GM21367 (cell line): ENCODE measurements around the gene TBCD.
"Not testable (repeated sequence)": the region's sequence is repeated elsewhere in the genome, so short reads cannot be mapped to it uniquely, and the experiment has no call there.

Experiments
- ATAC-seq: cut with Tn5 transposase; IDR thresholded peaks from one replicate; pipeline ENCODE4 v1.9.1; 2021; ENCODE audit not compliant: unreplicated experiment

The TBCD gene

DNA sequence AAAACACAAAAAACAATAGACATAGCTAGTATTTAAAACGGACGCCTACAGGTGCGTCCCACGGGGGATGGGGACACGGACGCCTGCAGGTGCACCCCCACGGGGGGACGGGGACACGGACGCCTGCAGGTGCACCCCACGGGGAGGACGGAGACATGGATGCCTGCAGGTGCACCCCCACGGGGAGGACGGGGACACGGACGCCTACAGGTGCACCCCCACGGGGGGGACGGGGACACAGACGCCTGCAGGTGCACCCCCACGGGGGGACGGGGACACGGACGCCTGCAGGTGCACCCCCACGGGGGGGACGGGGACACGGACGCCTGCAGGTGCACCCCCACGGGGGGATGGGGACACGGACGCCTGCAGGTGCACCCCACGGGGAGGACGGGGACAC lies 212.6 kb downstream of the TBCD start:
- ATAC-seq = not testable (repeated sequence)

DNA sequence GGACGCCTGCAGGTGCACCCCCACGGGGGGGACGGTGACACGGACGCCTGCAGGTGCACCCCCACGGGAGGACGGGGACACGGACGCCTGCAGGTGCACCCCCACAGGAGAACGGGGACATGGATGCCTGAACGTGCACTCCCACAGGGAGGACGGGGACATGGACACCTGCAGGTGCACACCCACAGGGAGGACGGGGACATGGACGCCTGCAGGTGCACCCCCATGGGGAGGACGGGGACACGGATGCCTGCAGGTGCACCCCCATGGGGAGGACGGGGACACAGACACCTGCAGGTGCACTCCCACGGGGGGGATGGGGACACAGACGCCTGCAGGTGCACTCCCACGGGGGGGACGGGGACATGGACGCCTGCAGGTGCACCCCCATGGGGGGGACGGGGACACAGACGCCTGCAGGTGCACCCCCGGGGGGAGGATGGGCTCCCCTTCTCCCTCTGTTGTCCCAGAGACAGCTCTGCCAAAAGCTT lies 213.0 kb downstream of the TBCD start:
- ATAC-seq = no peak

DNA sequence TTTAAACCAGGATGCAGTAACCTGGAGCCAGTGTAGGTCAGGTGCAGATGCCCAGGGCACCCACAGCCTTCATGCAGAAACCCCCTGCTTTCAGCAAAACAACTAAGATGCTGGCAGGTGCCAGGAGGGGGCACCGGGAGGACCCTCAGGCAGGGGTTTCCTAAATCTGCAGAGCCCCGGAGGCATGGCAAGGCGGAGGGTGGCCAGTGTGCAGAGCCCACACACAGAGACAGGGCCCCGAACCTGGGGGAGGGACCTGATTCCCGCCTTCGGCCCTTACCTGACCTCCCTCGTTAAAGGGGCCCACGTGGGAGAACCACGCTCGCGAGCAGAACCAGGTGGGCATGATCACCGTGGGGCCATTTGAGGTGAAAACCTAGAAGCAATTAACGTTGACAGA lies 213.5 kb downstream of the TBCD start:
- no peak for ATAC-seq

DNA sequence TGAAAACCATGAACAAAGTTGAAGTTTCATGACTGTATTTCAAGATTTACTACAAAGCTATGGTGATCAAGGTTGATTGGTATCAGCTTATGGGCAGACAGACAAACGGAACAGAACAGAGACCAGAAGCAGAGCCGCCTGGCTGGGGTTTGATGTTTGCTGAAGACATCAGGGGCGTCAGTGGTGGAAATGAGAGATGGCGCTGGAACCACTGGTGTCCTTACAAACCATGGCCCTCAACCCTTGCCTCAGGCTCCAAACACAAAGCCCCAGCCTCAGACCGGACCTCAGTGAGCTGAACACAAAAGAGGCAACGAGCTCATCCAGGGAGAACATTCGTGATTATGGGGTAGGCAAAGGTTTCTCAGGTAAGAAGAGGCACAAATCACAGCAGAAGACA lies 214.6 kb downstream of the TBCD start:
- no peak for ATAC-seq

DNA sequence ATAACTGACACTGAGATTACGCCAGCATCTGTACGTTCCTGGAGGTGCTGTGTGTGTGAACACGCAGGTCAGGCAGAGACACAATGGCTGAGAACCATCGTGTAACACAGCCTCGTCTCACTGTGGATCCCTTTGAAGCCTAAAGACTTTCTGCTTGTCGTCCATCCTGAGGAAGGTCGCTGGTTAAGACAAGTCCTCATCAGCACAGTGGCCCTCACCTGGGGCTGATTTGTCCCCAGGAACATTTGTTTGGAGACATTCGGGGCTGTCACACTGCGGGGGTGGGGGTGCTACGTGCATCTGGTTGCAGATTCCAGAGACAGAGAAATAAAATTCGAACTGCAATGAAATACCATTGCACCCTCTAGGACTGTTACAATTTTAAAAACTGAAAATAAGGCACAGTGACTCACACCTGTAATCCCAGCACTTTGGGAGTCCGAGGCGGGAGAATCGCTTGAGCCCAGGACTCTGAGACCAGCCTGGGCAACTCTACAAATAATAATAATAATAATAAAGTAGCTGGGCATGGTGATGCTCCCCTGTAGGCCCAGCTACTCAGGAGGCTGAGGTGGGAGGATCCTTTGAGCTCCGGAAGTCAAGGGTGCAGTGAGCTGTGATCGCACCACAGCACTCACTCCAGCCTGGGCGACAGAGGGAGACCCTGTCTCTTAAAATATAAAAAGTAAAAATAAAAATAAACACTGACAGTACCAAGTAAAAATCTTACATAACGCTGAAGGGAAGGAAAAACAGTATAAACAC lies 215.6 kb downstream of the TBCD start:
- no peak for ATAC-seq

DNA sequence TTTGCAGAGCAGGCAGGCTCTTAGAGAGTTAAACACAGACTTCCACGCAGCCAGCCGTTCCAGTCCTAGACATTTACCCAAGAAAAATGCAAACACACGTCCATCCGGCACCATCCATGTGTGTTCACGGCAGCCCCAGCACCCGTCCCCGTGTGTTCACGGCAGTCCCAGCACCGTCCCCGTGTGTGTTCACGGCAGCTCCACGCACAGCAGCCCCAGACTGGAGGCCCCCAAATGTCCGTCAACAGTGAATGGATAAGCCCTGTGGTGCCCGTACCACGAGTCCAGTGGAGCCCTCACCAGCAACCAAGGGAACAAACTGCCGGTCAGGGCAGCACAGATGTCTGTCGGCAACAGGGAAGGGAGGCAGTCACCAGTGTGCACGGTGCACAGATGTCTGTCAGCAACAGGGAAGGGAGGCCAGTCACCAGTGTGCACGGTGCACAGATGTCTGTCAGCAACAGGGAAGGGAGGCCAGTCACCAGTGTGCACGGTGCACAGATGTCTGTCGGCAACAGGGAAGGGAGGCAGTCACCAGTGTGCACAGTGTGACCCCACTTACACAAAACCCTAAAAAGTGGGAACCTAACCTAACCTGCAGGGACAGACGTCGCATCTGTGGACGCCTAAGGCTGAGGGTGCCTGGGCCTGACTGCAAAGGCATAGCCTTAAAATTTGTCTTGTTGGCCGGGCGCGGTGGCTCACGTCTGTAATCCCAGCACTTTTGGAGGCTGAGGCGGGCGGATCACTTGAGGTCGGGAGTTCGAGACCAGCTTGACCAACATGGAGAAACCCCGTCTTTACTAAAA lies 216.4 kb downstream of the TBCD start:
- not testable (repeated sequence) for ATAC-seq

DNA sequence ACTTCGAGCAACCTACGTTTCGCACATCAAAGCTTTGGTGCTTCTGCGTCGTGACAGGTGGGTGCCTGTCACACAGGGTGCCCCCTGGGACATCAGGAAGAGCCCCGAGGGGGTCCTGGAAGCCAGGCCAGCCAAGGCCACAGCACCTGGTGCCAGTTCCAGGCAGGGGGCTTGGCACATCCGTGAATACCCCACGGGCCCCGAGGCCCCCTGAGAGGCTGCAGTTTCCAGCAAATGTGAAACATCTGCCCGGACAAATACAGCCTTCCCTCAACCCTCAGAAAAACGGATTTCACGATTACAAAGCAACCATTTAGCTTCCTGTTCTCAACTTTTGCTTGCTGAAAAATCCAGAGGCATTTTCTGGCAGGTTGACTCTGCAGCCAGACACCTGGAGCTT lies 218.2 kb downstream of the TBCD start:
- no peak for ATAC-seq

DNA sequence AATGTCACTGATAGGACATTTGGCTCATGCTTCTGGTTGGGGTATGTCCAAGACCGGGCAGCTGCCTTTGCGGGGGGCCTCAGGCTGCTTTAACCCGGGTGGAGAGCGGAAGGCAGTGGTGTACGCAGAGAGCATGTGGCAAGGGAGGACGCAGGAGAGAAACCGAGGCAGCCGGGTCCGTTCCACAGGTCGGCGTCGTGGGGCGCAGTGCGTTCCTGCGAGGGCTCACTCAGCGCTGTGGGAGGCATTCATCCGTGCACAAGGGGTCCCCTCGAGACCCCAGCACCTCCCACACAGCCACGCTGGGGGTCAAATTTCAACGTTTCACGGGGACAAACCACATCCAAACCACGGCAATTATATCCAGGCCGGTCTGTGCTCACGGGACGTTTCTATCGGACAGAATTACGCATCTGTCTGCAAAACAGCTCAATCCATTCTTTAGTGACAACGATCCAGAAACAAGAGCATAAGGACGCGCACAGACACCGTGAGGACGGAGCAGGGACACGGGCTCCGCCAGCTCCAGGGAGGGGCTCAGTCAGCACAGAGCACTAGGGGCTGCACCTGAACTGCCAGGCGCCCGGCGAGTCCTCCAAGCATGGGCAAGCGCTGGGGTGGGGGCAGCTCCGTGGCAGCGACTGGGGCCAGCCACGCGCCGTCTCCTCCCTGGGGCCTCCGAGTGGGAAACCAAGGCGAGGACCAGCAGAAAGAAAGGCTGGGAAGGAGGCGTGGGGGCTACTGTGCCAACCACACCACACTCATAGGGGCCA lies 219.1 kb downstream of the TBCD start:
- ATAC-seq = no peak

DNA sequence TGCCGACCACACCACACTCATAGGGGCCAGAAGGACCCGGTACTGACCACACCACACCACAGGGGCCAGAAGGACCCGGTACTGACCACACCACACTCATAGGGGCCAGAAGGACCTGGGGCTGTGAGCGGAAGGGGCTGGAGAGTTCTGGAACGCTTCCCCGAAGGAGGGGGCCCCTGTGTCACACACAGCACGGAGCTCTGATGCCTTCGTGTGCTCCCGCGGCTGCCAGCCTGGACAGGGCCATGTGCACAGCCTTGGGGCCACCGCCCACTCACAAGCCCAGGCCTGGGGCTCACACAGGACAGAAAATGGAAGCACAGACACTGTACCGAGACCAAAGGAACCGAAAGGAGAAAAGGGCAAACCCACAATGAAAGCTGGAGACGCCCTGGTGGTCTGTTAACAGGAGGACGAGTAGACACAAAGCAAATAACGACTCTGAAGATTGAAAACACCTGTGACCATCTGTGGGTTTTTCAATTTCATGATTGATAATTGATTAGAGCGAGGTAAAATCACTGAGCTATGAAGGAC lies 221.0 kb downstream of the TBCD start:
- ATAC-seq = no peak

DNA sequence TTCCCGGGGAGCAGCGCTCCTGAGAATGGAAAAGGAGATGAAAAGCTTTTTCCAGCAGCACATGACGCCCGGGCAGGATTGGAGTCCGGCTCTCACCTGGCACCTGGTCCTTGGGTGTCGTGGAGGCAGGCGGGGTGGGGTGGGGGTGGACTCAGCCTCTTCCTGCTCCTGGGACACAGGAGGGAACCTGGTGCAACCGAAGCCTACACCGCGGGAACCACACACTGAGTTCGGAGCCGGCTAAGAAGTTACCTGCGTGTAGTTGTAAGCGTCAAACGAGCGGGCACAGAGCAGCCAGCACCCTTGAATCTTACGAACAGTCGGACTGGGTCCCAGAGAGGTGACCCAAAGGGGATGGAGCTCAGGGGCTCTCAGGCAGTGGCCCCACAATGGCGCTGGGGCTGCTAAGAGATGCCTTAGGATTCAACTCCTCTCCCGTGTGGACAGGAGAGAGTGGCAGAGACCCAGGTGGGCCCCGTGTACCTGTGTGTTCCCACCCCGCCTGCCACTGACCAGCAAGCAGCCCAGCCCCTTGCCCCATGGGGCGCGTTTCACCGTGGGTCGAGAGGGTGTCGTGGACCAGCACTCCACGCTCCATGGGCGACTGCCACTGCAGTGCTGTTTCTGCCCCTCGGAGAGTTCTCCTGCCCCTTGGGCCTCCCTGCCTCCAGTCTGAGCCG lies 221.7 kb downstream of the TBCD start:
- ATAC-seq = no peak

DNA sequence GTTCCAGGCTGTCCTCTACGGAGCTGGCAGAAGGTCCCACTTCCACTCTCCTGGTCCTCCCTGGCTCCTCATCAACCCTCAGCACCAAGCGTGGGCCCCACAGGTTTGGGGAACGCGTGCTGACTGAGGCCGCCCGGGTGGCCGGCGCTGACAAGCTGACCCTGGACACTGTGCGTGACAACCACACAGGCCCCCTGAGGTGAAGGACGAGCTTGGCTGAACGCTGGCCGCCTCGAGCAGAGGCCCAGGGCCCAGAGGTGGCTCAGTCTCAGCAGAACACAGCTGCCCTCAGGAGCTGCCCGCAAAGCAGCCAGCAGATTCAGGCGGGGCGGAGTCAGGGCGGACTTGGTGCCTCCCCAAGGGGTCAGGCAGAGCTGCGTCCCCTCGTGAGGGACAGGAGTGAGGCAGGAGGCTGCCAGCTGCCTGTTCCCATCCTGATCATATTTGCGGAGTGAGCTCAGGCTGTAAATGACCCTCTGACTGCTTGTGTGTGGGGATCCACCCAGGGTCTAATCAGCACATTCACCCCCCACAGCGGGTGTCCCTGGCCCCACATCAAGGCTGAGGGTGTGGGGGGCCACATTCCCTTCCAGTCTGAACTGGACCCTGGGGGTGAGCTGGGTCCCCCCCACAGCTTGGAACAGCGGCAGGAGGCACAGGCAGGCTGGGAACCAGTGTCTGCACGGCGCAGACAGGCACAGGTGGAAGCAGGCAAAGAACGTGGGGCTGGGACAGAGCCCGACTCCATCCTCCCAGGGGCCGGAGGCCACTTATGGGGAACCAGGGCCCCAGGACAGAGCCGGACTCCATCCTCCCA lies 222.5 kb downstream of the TBCD start:
- no peak for ATAC-seq

DNA sequence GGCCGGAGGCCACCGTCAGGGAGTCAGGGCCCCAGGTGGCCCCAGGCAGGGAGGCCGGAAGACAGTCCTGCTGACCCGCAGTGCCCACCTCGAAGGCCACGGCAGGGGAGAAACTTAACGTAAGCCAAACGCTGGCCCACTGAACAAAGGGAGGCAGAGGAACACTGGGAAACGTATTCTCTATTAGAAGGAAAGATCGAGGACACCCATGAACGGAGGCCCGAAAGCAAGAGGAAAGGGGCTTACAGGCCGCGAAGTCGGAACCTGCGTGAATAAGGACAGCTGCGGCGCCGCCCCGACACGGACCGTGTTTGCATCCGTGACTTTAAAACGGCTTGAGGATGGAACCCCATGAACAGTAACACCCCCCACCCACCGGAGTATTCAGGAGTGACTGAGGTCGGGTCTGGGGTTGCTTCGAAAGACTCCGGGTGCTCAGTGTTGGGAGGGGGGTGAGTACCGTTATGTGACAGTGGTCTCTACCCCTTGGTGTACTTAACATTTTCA lies 225.2 kb downstream of the TBCD start:
- ATAC-seq = no peak

DNA sequence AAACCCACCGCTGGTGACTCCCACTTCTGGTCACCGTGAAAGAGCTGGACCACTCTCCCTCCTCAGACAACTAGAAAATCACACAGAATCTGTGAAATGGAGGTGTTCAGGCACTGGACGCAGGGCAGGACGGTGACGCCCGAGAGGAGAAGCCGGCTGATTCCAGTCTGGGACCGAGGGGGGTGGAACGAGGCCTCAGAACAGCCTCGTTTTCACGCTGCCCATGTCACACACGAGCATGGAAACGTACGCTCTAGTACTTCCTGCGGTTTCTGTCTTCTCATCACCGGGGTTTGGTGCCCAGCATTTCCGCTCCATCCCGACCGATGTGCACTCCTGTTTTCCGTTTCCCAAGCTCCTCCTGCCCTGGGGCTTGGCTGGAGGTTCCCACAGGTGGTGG lies 225.7 kb downstream of the TBCD start:
- no peak for ATAC-seq

DNA sequence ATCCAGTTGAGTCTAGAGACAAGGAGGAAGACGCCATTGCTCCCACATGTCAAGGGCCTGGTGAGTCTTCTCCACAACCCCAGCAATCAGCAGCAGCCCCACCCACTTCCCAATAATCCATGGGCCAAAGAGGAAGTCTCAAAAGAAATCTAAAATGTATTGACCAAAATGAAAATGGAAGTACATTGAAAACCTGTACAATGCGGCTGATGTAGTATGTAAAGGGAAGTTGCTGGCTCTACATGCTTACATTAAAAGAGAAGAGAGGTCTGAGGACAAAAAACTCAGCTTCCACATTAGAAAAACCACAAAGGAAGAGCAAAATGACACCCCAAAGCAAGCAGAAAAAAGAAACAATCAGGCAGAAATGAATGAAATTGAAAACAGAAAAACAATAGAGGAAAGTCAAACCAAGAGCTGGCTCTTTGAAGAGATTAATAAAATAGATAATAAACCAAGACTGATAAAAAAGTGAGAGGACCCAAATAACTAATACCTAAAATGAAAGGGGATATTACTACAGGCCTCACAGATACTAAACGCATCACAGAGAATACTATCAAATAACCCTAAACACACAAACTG lies 227.0 kb downstream of the TBCD start:
- no peak for ATAC-seq

DNA sequence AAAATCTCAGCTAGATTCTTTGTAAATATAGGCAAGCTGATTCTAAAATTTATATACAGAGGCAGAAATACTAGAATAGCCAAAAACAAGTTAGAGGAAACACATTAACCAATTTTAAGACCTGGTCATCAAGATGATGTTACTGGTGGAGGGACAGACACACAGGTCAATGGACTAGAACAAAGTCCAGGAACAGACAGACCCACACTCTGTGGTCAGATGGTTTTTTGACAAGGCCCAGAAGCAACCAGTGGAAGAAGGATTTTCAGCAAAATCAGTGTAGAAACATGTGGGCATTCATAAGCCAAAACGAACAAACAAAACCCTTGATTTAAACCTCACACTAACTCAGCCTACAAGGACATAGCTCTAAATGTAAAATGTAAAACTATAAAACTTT lies 227.9 kb downstream of the TBCD start:
- no peak for ATAC-seq

DNA sequence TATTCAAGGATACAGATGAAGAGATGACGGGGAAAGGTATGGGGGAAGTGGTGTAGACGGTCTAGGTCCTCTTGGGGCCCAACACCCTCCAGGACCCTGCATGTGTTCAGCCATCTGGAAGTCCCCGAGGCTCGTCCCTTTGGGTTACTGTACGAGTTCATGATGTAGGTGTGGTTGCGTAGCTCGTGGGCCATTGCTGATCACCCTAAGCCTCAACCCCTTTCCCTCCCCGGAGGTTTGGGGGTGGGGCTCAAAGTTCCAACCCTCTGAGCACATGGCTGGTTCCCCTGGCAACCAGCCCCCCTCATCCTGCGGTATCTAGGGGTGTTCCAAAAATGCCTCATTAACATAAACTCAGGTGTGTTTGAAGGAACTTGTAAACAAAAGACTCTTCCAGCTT lies 228.8 kb downstream of the TBCD start:
- no peak for ATAC-seq

DNA sequence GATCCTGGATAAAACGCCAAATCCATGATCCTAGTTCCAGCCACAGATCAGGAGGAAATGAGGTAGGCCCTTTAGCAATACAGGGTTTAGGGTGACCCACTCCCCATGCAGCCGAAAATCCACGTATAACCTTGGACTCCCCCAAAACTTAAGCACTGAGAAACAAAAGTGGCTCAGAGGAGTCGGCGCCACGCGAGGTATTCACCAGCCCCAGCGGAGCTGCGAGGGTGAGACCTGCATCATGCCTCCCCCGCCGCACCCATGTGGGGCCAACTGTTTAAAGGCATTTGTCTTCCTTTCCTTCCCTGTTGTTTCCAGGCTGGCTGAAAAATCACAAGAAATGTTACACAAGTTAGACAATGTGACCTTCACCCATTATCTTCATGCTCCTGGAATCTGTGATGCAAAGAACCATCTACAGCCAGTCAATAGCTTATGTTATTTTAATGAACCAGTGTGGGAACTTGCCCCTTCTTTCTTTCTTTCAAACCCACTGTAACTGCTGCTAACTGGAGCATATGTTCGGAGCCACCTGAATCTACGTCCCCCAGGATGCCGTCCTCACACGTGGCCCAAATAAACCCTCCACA lies 229.4 kb downstream of the TBCD start:
- no peak for ATAC-seq

DNA sequence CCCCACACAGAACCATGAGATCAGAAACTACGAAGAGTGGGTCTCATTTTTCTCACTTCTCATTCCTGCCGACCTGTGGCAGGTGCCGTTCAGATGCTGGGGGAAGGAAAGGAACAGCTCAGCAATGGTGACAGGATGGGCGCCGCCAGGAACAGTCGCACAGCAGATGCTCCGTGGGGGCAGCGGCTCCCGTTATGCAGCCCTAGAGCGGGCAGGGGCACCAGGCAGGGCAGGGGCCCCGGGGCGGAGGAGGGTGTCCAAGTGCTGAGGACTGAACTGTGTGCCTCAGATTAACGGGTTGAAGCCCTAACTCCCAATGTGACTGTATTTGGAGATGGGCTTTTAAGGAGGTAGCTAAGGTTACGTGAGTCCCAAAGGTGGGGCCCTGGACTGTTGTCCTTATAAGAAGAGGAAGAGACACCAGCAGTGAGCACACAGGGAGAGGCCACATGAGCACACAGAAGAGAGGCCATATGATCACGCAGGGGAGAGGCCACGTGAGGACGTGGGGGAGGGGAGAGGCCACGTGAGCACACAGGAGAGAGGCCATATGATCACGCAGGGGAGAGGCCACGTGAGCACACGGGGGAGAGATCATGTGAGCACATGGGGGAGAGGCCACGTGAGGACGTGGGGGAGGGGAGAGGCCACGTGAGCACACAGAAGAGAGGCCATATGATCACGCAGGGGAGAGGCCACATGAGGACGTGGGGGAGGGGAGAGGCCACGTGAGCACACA lies 231.8 kb downstream of the TBCD start:
- ATAC-seq = no peak
